ENCODE results near the gene SIRT7.

Gene SIRT7

GRCh38 chr17:81885454-81885853 lies 32.5 kb downstream of the SIRT7 start:
- no peak for DNase-seq

DNA sequence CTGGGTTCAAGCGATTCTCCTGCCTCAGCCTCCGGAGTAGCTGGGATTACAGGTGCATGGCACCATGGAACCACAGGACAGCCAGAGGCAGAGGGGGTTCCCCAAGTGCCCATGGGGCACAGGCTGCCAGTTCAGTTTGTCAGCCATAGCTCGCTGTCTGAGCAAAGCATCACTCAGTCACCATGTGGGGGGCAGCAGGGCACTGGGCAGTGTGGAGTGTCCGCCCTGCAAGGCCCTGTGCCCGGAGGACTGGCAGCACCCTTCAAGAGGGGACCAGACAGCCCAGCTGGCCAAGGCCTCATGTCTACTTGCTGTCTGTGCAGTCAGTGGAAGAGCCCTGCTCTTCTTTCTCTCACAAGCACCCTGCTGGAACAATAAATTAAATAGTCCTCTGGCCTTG lies 33.0 kb downstream of the SIRT7 start:
- no peak for DNase-seq

GRCh38 chr17:81884520-81884919 lies 33.5 kb downstream of the SIRT7 start:
- DNase-seq, result no peak

GRCh38 chr17:81879121-81879520 lies 38.9 kb downstream of the SIRT7 start:
- DNase-seq, result no peak

DNA sequence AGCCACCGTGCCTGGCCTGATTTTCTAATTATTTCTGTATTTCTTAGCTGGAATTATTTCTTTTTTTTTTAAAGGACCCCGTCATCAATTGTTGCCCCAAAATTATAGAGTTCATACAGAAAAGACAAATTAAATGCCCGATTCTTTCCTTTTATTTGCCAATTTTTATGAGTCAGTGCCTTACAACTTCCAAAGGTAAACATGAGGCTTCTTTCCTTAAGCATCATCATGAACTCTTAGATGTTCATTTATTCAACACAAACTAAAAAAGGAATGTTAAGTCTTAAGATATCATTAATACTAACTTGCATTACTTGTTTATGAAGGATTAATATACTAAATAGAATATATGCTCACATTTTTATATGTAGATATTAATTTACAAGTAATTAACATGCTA lies 39.7 kb downstream of the SIRT7 start:
- DNase-seq, result no peak

GRCh38 chr17:81877569-81877968 lies 40.4 kb downstream of the SIRT7 start:
- DNase-seq, result no peak

DNA sequence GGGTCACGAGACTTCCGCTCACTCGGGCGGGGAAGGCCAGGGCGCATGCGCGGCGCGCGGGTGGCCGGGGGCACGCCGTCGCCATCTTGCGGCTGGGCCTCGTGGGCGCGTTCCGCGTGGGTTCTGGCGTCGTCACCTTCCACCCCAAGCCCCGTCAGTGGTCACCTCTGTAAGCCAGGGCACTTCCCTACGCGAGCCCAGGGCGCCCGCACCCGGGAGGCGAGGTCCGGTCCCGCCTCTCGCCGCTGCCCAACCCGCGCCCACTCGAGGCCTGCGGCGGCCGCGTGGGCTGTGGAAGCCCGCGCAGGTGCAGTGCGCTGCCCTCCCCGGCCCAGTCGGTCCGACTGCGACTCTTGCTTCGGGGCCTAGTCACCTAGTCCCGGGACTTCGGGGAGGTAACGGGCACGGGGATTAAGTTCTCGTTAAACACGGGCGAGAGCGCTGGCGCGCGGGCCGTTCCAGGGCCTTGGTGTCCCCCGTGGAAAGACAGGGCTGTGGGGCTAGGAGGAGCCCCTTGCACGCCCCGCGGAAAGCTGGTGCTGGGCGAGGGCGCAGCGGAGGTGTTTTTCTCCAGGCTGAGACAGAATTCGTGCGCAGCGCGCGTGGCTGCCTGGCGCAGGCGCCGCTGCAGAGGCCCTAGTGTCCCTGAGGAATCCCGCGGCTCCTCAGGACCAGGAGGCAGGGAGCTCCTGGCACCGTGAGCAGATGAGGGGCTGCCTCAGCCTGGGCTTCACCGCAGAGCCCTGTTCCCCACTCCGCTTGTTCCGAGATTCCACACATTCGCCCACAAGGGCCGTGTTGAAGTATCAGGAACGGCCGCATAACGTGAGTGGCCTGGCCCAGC lies 46.4 kb downstream of the SIRT7 start:
- peak; percentile 93 for DNase-seq

DNA sequence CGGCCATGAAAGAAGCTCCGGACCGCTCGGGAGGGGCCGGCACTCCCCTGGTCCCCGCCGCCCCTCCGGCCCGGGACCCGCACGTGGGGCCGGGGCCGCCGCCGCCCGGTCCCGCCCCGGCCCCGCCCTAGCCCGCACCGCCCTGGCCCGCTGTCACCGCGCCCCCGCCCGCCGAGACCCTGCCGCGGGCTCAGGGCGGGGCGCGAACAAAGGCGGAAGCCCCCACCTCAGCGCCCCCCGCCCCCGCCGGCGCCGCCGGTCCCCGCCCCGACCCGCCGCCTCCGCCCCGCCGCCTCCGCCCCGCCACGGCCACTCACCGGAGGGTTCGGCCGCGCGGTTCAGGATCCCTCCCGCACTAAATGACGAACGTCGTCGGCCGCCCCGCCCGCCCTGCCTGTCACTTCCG lies 47.0 kb downstream of the SIRT7 start, which contains the start of gene ARHGDIA:
Gene ARHGDIA (minus strand): TSS at position 357 of the 406 bp plus-strand sequence. CDS start 1,407 bp downstream, outside the sequence.
- no peak for DNase-seq

GRCh38 chr17:81870131-81870980 lies 47.6 kb downstream of the SIRT7 start:
- peak; percentile 36 for DNase-seq

- no peak for DNase-seq
These were observed 48.5 kb downstream of the SIRT7 start for GRCh38 chr17:81869221-81870130.

DNA sequence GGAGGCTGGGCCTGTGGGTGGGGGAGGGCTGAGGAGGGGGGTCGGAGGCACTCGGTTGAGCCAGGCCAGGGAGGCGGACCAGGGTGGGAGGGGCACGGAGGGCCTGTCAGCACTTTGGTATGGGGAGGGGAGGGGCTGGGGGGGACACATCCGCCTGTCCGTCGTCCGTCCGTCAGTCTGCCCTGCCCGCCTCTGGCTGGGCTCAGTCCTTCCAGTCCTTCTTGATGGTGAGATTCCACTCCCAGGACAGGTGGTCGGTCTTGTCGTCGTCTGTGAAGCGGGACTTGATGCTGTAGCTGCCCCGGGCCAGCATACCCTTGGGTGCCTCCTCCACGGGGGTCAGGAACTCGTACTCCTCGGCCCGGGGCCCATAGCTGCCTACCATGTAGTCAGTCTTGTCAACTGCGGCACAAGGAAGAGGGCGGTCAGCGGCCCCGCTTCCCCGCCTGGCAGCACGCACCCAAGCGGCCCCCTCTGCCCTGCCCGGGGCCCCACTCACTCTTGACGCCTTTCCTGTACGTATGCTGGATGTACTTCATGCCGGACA lies 49.2 kb downstream of the SIRT7 start:
- DNase-seq, result no peak

GRCh38 chr17:81867991-81868673 lies 49.8 kb downstream of the SIRT7 start:
- no peak for DNase-seq

GRCh38 chr17:81867170-81867990 lies 50.6 kb downstream of the SIRT7 start:
- no peak for DNase-seq

GRCh38 chr17:81866440-81867169 lies 51.4 kb downstream of the SIRT7 start:
- DNase-seq, result no peak

GRCh38 chr17:81865733-81866439 lies 52.1 kb downstream of the SIRT7 start:
- DNase-seq, result no peak

DNA sequence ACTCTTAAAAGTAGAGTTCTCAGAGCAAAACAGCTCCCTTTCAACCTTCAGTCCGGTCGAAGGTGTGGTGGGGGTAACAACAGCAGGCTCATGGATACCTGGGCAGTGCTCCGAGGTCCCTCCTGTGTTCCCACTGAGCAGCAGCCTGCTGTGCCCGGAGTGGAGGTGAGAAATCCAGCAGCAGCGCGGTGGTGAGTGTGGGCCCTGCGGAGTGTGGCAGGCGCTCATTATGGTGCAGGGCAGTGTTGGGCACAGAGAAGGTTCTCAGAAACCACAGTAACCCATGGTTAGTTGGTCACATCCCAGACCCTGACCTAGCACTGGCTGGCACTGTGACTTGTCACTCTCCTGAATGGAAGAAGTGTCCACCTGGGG lies 52.6 kb downstream of the SIRT7 start:
- DNase-seq, result no peak

- DNase-seq, result no peak
These were observed 53.9 kb downstream of the SIRT7 start for GRCh38 chr17:81863833-81864768.

- DNase-seq, result no peak
These were observed 54.8 kb downstream of the SIRT7 start for GRCh38 chr17:81863123-81863675.
